MCF 10A (cell line): ENCODE measurements around the gene TRAPPC3. TPM values are rescaled to one million over a fixed set of nuclear protein-coding genes. Genes with fewer than 3 reads are reported as not detected.
A peak's percentile ranks its signal among the peaks of the same experiment; 100 is the strongest.

Source experiments
- BruUV-seq: library from RNA; stranded (reverse); fragments of 400-500 nt; replicated peaks from 2 replicates; lab custom pipeline; 2021; lab: Mats Ljungman, UMichigan
- CTCF ChIA-PET: fragments of 300-600 bp; sonication (Branson Sonifier 250); formaldehyde crosslinking; extraction: SDS; loops from one replicate; lab custom pipeline; 2021; ENCODE audit warnings: antibody characterized with exemption, inconsistent platforms; lab: Yijun Ruan, JAX
- POLR2A ChIA-PET: fragments of 300-600, 350-650 bp; sonication (Branson Sonifier 250); formaldehyde crosslinking; extraction: SDS; loops from one replicate; lab custom pipeline; 2020; ENCODE audit warnings: antibody characterized with exemption, inconsistent platforms; lab: Yijun Ruan, JAX
- DNase-seq: peaks from one replicate; pipeline ENCODE4 v3.0.0-alpha.2; 2018; ENCODE audit not compliant: unreplicated experiment
- H3K27ac Mint-ChIP-seq: one replicate; pipeline ENCODE4 v1.8.0; 2022; ENCODE audit warnings: mild to moderate bottlenecking, low read depth, mixed read lengths; ENCODE audit not compliant: unreplicated experiment
- H3K27me3 Mint-ChIP-seq: one replicate; pipeline ENCODE4 v1.8.0; 2022; ENCODE audit warnings: mixed read lengths; ENCODE audit not compliant: insufficient read depth, unreplicated experiment
- H3K36me3 Mint-ChIP-seq: one replicate; pipeline ENCODE4 v1.8.0; 2022; ENCODE audit warnings: mild to moderate bottlenecking, moderate library complexity, mixed read lengths; ENCODE audit not compliant: insufficient read depth, unreplicated experiment
- H3K4me1 Mint-ChIP-seq: one replicate; pipeline ENCODE4 v1.8.0; 2022; ENCODE audit warnings: mixed read lengths; ENCODE audit not compliant: insufficient read depth, unreplicated experiment
- H3K4me3 Mint-ChIP-seq: one replicate; pipeline ENCODE4 v1.8.0; 2022; ENCODE audit warnings: mild to moderate bottlenecking, moderate library complexity, mixed read lengths; ENCODE audit not compliant: unreplicated experiment
- H3K9me3 Mint-ChIP-seq: one replicate; pipeline ENCODE4 v1.8.0; 2022; ENCODE audit warnings: mixed read lengths; ENCODE audit not compliant: unreplicated experiment
- CTCF ChIP-seq: fragments of 200-600 bp; IDR thresholded peaks from one replicate; pipeline ENCODE4 v1.8.0; 2022; ENCODE audit warnings: antibody characterized with exemption, mild to moderate bottlenecking; ENCODE audit not compliant: unreplicated experiment
- intact Hi-C: fragments of 100-400 bp; cut with micrococcal nuclease; formaldehyde crosslinking; loops from 2 replicates; pipeline ENCODE4 v1.14.1; 2022
- total RNA-seq: library from RNA; stranded (reverse); gene quantifications from 2 replicates; pipeline ENCODE4 v1.2.3, GENCODE V29; 2022

The TRAPPC3 gene
- total RNA-seq, 1 experiment from 2014 or later = 72.8 TPM

DNA sequence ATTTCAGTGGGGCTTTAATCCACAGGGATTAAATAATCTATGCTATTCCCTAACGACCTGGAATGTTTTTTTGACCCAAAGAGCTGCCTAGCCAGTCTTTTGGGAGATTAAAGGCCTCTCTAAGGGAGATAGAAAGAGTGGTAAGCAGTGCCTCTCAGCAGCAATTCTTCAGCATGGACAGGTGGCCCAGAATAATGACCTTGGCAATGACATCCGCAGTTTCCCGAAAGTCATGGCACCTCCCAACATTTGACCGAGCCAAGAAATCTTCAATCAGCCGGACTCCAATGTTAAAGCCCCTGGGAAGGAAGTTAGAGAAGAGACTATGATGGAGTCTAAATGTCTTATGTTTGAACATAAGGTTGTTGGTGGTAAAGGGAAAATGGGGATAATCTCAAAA is 9.8 kb downstream of the TRAPPC3 start:
- TF ChIP-seq CTCF = no peak
- no peak overlapping the region for H3K4me3 Mint-ChIP-seq
- BruUV-seq = no TSS peak
- no peaks in the 10 kb centered on the region for H3K9me3 Mint-ChIP-seq
- peaks cover 48% of the 10 kb centered on the region for H3K36me3 Mint-ChIP-seq
- H3K27me3 Mint-ChIP-seq = no peaks in the 10 kb centered on the region
- POLR2A ChIA-PET = no interaction called here
- DNase-seq = no peak
- CTCF ChIA-PET = interaction anchor here (0.6 to 1.6 kb wide), 3 partner anchors 9 to 838 kb away, joined by 3 to 6 read pairs (median 6); partner anchors contain the start of gene TRAPPC3
- no peak overlapping the region for H3K27ac Mint-ChIP-seq
- H3K4me1 Mint-ChIP-seq = peaks cover 14% of the 10 kb centered on the region
- intact Hi-C loops = no loop called here

- POLR2A ChIA-PET = no interaction called here
- H3K36me3 Mint-ChIP-seq = peaks cover 42% of the 10 kb centered on the region
- peaks cover 21% of the 10 kb centered on the region for H3K4me1 Mint-ChIP-seq
- no TSS peak for BruUV-seq
- no peak overlapping the region for H3K27ac Mint-ChIP-seq
- no peaks in the 10 kb centered on the region for H3K27me3 Mint-ChIP-seq
- TF ChIP-seq CTCF = no peak
- intact Hi-C loops = no loop called here
- H3K4me3 Mint-ChIP-seq = no peak overlapping the region
- no peak for DNase-seq
- CTCF ChIA-PET = no interaction called here
- no peaks in the 10 kb centered on the region for H3K9me3 Mint-ChIP-seq
Observed at GRCh38 chr1:36137776-36138175, 11.5 kb downstream of the TRAPPC3 start.

GRCh38 chr1:36137226-36137625 is 12.1 kb downstream of the TRAPPC3 start:
- intact Hi-C loops = no loop called here
- no peaks in the 10 kb centered on the region for H3K9me3 Mint-ChIP-seq
- H3K4me3 Mint-ChIP-seq = no peak overlapping the region
- CTCF ChIA-PET = interaction anchor here (0.8 kb wide), 1 partner anchor 51 kb away, joined by 4 read pairs; no protein-coding TSS in a partner anchor
- BruUV-seq = no TSS peak
- TF ChIP-seq CTCF = no peak
- DNase-seq = no peak
- peaks cover 42% of the 10 kb centered on the region for H3K36me3 Mint-ChIP-seq
- H3K4me1 Mint-ChIP-seq = peaks cover 21% of the 10 kb centered on the region
- no peaks in the 10 kb centered on the region for H3K27me3 Mint-ChIP-seq
- POLR2A ChIA-PET = no interaction called here
- no peak overlapping the region for H3K27ac Mint-ChIP-seq

GRCh38 chr1:36136535-36136934 is 12.8 kb downstream of the TRAPPC3 start:
- CTCF ChIA-PET = interaction anchor here (0.8 kb wide), 1 partner anchor 51 kb away, joined by 4 read pairs; no protein-coding TSS in a partner anchor
- peaks cover 21% of the 10 kb centered on the region for H3K4me1 Mint-ChIP-seq
- intact Hi-C loops = no loop called here
- POLR2A ChIA-PET = no interaction called here
- peaks cover 40% of the 10 kb centered on the region for H3K36me3 Mint-ChIP-seq
- peak overlapping the region; percentile 79 for H3K27ac Mint-ChIP-seq
- no TSS peak for BruUV-seq
- no peak for TF ChIP-seq CTCF
- DNase-seq = peak; percentile 69
- H3K9me3 Mint-ChIP-seq = no peaks in the 10 kb centered on the region
- no peak overlapping the region for H3K4me3 Mint-ChIP-seq
- H3K27me3 Mint-ChIP-seq = no peaks in the 10 kb centered on the region
